ENCODE data around the gene SETD4. TPM values are rescaled to one million over a fixed set of nuclear protein-coding genes. Genes with fewer than 3 reads are reported as not detected.

SETD4 gene
- total and polyA plus RNA-seq, 2 donors (not counting 3 experiments of a cell fraction or from before 2014, with no cell fraction given), result 13.0 to 25.1 TPM

DNA sequence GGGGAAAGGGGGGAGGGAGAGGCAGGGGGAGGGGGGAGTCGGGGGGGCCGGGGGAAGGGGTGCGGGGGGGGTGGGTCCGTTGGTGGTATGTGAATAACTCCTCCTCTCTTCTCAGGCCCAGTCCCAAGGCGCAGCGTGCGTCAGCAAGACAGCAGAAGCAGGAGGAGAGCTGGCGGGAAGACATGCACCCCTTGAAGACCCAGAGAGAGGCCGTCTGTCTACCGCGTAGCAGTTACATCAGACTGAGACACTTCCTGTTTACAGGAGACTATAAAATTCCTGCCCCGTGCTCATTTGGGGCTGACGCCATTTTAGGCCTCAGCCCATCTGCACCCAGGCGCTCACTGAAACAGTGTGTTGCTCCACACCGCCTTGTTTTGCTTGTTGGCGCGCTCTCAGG, 55.3 kb downstream of the SETD4 start:
- no peak overlapping the region for H3K27ac ChIP-seq (ENCODE audit: insufficient read depth, low read depth, low read length)
- peak overlapping the region; percentile 54 for H2AFZ ChIP-seq (ENCODE audit: low read depth, low read length)
- CTCF ChIA-PET, result no interaction called here
- H3K4me1 ChIP-seq (ENCODE audit: control insufficient read depth, extremely low read depth, insufficient read depth, low read length), result no peaks in the 10 kb centered on the region
- FAIRE-seq (no peak), DNase-seq (ENCODE audit: low read depth, low spot score) (no peak)
- no peaks in the 10 kb centered on the region for H3K9me3 ChIP-seq (replicated peaks; ENCODE audit: control insufficient read depth, insufficient read depth, low read length)
- H3K27me3 ChIP-seq (ENCODE audit: control insufficient read depth in 2 of 2, insufficient read depth in 2 of 2, low read length in 2 of 2), result peaks cover 2 to 6% of the 10 kb centered on the region in 2 experiments
- TF ChIP-seq POLR2AphosphoS5 (IDR thresholded peaks at IDR 0.05; ENCODE audit: insufficient read depth, low read depth, low read length) (no peak), JUN (IDR thresholded peaks at IDR 0.05; ENCODE audit: borderline replicate concordance, insufficient read depth, insufficient read length, low read depth) (no peak), POLR2A (IDR thresholded peaks at IDR 0.05; ENCODE audit: low read depth, low read length) (no peak), MYC (IDR thresholded peaks at IDR 0.05; ENCODE audit: low read depth, low read length) (no peak), FOS (IDR thresholded peaks at IDR 0.05; ENCODE audit: borderline replicate concordance, insufficient read depth, low read length) (no peak), GATA2 (IDR thresholded peaks at IDR 0.05; ENCODE audit: insufficient read depth, insufficient read length, low read depth, low read length) (no peak), EZH2 (IDR thresholded peaks at IDR 0.05; ENCODE audit: borderline replicate concordance, low read depth, low read length, severe bottlenecking) (no peak)
- TF ChIP-seq, protein P1, sequence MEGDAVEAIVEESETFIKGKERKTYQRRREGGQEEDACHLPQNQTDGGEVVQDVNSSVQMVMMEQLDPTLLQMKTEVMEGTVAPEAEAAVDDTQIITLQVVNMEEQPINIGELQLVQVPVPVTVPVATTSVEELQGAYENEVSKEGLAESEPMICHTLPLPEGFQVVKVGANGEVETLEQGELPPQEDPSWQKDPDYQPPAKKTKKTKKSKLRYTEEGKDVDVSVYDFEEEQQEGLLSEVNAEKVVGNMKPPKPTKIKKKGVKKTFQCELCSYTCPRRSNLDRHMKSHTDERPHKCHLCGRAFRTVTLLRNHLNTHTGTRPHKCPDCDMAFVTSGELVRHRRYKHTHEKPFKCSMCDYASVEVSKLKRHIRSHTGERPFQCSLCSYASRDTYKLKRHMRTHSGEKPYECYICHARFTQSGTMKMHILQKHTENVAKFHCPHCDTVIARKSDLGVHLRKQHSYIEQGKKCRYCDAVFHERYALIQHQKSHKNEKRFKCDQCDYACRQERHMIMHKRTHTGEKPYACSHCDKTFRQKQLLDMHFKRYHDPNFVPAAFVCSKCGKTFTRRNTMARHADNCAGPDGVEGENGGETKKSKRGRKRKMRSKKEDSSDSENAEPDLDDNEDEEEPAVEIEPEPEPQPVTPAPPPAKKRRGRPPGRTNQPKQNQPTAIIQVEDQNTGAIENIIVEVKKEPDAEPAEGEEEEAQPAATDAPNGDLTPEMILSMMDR (IDR thresholded peaks at IDR 0.05; ENCODE audit: extremely low read depth in 1 of 2, insufficient read depth in 1 of 2, low read depth in 1 of 2, low read length in 2 of 2), result no peak
- TF ChIP-seq, protein P2, sequence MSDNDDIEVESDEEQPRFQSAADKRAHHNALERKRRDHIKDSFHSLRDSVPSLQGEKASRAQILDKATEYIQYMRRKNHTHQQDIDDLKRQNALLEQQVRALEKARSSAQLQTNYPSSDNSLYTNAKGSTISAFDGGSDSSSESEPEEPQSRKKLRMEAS (IDR thresholded peaks at IDR 0.05; ENCODE audit: insufficient read depth, insufficient read length), result no peak
- POLR2A ChIA-PET, result no interaction called here
- H3K79me2 ChIP-seq (ENCODE audit: control insufficient read depth, insufficient read depth, low read length), result no peaks in the 10 kb centered on the region
- H3K9ac ChIP-seq (replicated peaks; ENCODE audit: extremely low read depth, insufficient read depth, low read length), result no peak overlapping the region
- dilution Hi-C loops (cut with MboI; ENCODE audit: extremely low pct_ligation_motif_present, low sequenced_read_pairs) (no loop called here), intact Hi-C loops (cut with micrococcal nuclease) (no loop called here)
- H3K4me3 ChIP-seq (replicated peaks in 1 of 3; ENCODE audit: insufficient read depth in 1 of 3, low read depth in 1 of 3, low read length in 3 of 3), result no peak overlapping the region
- H4K20me1 ChIP-seq (replicated peaks; ENCODE audit: control insufficient read depth, extremely low read depth, insufficient read depth, low read length), result no peaks in the 10 kb centered on the region
- BruUV-seq (replicated peaks), result no TSS peak
- no peaks in the 10 kb centered on the region for H3K36me3 ChIP-seq (ENCODE audit: control insufficient read depth in 2 of 2, extremely low read depth in 1 of 2, insufficient read depth in 2 of 2, low read length in 2 of 2)
- H3K4me2 ChIP-seq (ENCODE audit: insufficient read depth, low read length), result no peak overlapping the region
- H3K9me1 ChIP-seq (replicated peaks; ENCODE audit: control insufficient read depth, extremely low read depth, insufficient read depth, low read length), result no peaks in the 10 kb centered on the region

All from endothelial cell of umbilical vein (primary cell).